Duodenal mucosa (tissue), 2 donors: ENCODE results near the gene CDC42.
"Not testable (repeated sequence)": the region's sequence is repeated elsewhere in the genome, so short reads cannot be mapped to it uniquely, and the experiment has no call there.

Experiments used
- H3K27ac ChIP-seq: one replicate; pipeline ENCODE4 v1.7.0; 2013; ENCODE audit warnings: low read depth, low read length
- H3K27me3 ChIP-seq, 2 donors: one replicate each; pipeline ENCODE4 v1.7.0; 2013; ENCODE audit warnings: low read length in 2 of 2, control low read depth in 1 of 2; ENCODE audit not compliant: insufficient read depth in 2 of 2, control insufficient read depth in 1 of 2
- H3K36me3 ChIP-seq, 2 donors: one replicate each; pipeline ENCODE4 v1.7.0; 2013; ENCODE audit warnings: low read length in 2 of 2, control low read depth in 1 of 2; ENCODE audit not compliant: insufficient read depth in 2 of 2, control insufficient read depth in 1 of 2
- H3K4me1 ChIP-seq, 2 donors: one replicate each; pipeline ENCODE4 v1.7.0; 2013; ENCODE audit warnings: low read length in 2 of 2, control low read depth in 1 of 2; ENCODE audit not compliant: insufficient read depth in 2 of 2, control insufficient read depth in 1 of 2
- H3K4me3 ChIP-seq, 2 donors: one replicate each; pipeline ENCODE4 v1.7.0; 2013; ENCODE audit warnings: low read length in 2 of 2, low read depth in 1 of 2
- H3K9ac ChIP-seq, 2 donors: one replicate each; pipeline ENCODE4 v1.7.0; 2013; ENCODE audit warnings: low read length in 2 of 2, low read depth in 1 of 2
- H3K9me3 ChIP-seq, 2 donors: one replicate each; pipeline ENCODE4 v1.7.0; 2013; ENCODE audit warnings: low read length in 2 of 2, control low read depth in 1 of 2; ENCODE audit not compliant: control insufficient read depth in 1 of 2

The CDC42 gene

DNA sequence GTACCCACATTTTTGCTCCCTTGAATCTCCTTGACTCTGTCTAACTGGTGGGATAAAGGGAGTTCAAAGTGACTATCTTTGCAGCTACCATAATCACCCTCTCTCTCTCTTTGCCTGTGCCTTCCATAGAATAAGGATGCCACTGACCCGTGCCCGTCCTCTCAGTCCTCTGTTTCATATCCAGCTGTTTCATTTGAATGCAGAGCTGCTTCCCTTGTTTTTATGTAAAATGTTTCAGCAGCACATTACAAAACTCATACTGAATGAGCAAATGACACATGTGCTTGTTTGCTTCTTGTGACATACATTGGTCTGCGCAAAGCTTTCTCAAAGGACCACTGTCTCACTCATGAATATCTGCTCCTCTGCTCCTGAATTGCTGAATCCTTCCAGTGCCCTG lies 38.4 kb downstream of the CDC42 start:
- H3K36me3 ChIP-seq, result peaks cover 32 to 59% of the 10 kb centered on the region in 2 donors
- no peaks in the 10 kb centered on the region for H3K27me3 ChIP-seq
- no peak overlapping the region for H3K9ac ChIP-seq

DNA sequence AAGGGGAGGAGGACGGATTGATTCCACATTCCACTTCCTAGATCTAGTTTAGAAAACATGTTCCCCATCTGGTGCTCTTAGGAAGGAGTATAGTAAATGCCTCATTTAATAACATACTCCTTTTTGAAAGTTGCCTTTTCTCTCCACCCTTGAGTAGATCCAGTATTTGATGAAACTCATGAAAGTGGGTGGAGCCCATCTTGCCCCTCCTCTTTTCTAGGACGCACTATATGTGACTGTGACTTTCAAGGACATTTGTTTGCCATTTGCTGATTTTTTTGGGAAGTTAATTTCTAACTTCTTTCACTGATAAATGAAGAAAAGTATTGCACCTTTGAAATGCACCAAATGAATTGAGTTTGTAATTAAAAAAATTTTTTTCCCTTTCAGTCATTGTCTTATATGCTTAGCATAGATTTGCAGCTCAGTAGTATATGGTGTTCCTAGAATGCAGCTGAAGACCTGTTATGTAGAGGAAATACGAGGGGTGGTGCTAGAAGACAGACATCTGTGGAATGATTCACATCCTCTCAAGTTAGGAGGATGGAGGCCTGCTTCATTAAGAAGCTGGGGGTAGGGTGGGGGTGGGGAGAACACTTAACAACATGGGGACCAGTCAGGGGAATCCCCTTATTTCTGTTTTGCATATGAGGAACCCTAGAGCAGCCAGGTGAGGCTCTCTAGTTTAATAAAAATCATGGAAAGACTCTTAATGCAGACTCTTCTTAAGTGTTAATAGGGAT lies 39.7 kb downstream of the CDC42 start:
- not testable (repeated sequence) for H3K27me3 ChIP-seq, H3K9me3 ChIP-seq, H3K4me3 ChIP-seq, H3K27ac ChIP-seq, H3K9ac ChIP-seq
- Histone ChIP-seq H3K4me1 (peaks cover 16 to 36% of the 10 kb centered on the region in 2 donors), H3K36me3 (peaks cover 32 to 60% of the 10 kb centered on the region in 2 donors)

More for the DNA sequence above, 38.4 kb downstream of the CDC42 start:
- H3K4me1 ChIP-seq, result peaks cover 16 to 36% of the 10 kb centered on the region in 2 donors
- H3K27ac ChIP-seq, result no peak overlapping the region
- H3K4me3 ChIP-seq, result no peak overlapping the region
- no peaks in the 10 kb centered on the region for H3K9me3 ChIP-seq

DNA sequence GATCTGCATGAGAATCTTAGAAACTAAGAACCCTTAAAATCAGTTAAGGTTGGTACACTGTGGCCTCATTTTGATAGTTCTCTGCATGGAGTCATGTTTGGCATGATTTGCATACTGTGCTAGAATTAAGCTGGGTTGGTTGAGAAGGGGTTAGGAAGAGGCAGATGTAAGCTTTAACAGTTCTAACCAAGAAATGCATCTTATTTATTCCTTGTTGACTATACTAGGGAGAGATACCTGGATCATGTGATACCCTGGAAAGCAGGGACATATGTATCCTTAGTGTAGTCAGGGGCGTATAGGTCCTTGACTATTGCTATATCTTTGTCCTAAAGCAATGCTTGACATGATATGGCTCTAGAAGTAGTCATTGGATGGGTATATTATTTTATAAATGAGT lies 41.0 kb downstream of the CDC42 start:
- Histone ChIP-seq H3K27me3 (no peaks in the 10 kb centered on the region), H3K4me1 (peaks cover 10 to 25% of the 10 kb centered on the region in 2 donors), H3K36me3 (peaks cover 26 to 60% of the 10 kb centered on the region in 2 donors)

GRCh38 chr1:22096036-22096435 lies 43.5 kb downstream of the CDC42 start:
- no peaks in the 10 kb centered on the region for H3K27me3 ChIP-seq
- no peaks in the 10 kb centered on the region for H3K9me3 ChIP-seq
- no peak overlapping the region for H3K27ac ChIP-seq
- H3K9ac ChIP-seq, result no peak overlapping the region
- H3K36me3 ChIP-seq, result peaks cover 21 to 62% of the 10 kb centered on the region in 2 donors
- no peak overlapping the region for H3K4me3 ChIP-seq
- peaks cover 0 to under 1% of the 10 kb centered on the region in 2 donors for H3K4me1 ChIP-seq

More for the DNA sequence above, 41.0 kb downstream of the CDC42 start:
- no peaks in the 10 kb centered on the region for H3K9me3 ChIP-seq
- H3K27ac ChIP-seq, result no peak overlapping the region
- H3K4me3 ChIP-seq, result no peak overlapping the region
- H3K9ac ChIP-seq, result no peak overlapping the region

DNA sequence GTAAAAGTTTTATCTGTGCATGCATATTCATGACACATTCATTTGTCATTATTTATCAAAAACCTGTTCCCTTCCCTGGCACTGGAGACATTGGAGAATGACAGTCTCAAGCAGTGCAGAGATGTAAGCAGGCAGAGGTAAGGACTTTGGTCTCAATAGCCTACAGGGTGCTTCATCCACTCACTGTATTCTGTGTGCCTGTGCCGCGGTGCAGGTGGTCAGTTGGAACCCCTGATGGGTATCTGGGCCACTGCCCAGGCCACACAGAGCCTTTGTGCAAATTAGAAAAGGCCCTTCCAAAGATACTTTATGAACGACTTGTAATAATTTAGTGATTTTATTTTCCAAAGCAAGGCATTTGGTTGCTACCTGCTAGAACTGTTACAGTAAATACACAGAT lies 44.0 kb downstream of the CDC42 start:
- Histone ChIP-seq H3K4me1 (no peaks in the 10 kb centered on the region), H3K27me3 (no peaks in the 10 kb centered on the region)

DNA sequence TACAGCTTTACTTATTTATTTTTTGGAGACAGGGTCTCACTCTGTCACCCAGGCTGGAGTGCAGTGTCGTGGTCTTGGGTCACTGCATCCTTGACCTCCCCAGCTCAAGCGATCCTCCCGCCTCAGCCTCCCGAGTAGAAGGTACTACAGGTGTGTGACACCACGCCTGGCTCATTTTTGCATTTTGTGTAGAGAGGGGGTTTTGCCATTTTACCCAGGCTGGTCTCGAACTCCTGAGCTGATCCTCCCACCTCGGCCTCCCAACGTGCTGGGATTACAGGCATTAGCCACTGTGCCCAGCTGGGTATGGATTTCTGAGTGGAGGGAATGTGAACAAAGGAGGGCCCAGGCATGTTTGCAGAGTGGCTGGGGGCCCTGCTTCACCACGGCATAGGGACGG lies 46.2 kb downstream of the CDC42 start:
- Histone ChIP-seq H3K4me3 (no peak overlapping the region), H3K27ac (no peak overlapping the region), H3K27me3 (no peaks in the 10 kb centered on the region), H3K4me1 (no peaks in the 10 kb centered on the region), H3K36me3 (peaks cover 14 to 50% of the 10 kb centered on the region in 2 donors), H3K9me3 (no peaks in the 10 kb centered on the region), H3K9ac (no peak overlapping the region)

More for the DNA sequence above, 44.0 kb downstream of the CDC42 start:
- H3K4me3 ChIP-seq, result no peak overlapping the region
- no peak overlapping the region for H3K9ac ChIP-seq
- peaks cover 19 to 62% of the 10 kb centered on the region in 2 donors for H3K36me3 ChIP-seq
- no peaks in the 10 kb centered on the region for H3K9me3 ChIP-seq
- no peak overlapping the region for H3K27ac ChIP-seq

DNA sequence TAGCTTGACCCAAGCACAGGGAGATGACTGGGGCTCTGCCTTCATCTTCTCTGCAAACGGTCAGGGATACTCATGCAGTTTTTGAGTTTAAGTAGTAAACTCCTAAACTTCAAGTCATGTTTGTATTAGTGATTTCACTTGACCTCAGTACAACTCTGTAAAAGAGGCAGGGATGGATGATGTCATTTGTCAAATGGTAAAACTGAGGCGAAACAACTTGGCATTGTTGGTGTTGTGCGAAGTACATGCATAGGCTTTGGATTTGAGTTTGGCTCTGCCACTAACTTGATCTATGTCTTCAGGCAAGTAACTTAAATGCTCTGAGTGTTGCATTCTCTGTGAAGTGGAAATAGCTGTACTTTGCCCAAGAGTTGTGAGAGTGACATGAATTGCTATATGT lies 47.7 kb downstream of the CDC42 start:
- H3K27me3 ChIP-seq, result no peaks in the 10 kb centered on the region
- peaks cover 7 to 42% of the 10 kb centered on the region in 2 donors for H3K36me3 ChIP-seq
- H3K9ac ChIP-seq, result no peak overlapping the region
- H3K4me1 ChIP-seq, result no peaks in the 10 kb centered on the region
- no peak overlapping the region for H3K4me3 ChIP-seq
- no peaks in the 10 kb centered on the region for H3K9me3 ChIP-seq
- H3K27ac ChIP-seq, result no peak overlapping the region

- no peaks in the 10 kb centered on the region for H3K27me3 ChIP-seq
- no peak overlapping the region for H3K4me3 ChIP-seq
- no peaks in the 10 kb centered on the region for H3K4me1 ChIP-seq
- no peak overlapping the region for H3K27ac ChIP-seq
- H3K36me3 ChIP-seq, result peaks cover 6 to 37% of the 10 kb centered on the region in 2 donors
- no peak overlapping the region for H3K9ac ChIP-seq
- no peaks in the 10 kb centered on the region for H3K9me3 ChIP-seq
These were observed 48.7 kb downstream of the CDC42 start for GRCh38 chr1:22101199-22101598.

GRCh38 chr1:22101995-22102394 lies 49.5 kb downstream of the CDC42 start:
- H3K4me1 ChIP-seq, result no peaks in the 10 kb centered on the region
- no peak overlapping the region for H3K27ac ChIP-seq
- peaks cover 0 to 33% of the 10 kb centered on the region in 2 donors for H3K36me3 ChIP-seq
- H3K27me3 ChIP-seq, result no peaks in the 10 kb centered on the region
- H3K4me3 ChIP-seq, result no peak overlapping the region
- no peaks in the 10 kb centered on the region for H3K9me3 ChIP-seq
- H3K9ac ChIP-seq, result no peak overlapping the region

- H3K36me3 ChIP-seq, result peaks cover 0 to 30% of the 10 kb centered on the region in 2 donors
- H3K27ac ChIP-seq, result no peak overlapping the region
- H3K9ac ChIP-seq, result no peak overlapping the region
- no peaks in the 10 kb centered on the region for H3K4me1 ChIP-seq
- H3K27me3 ChIP-seq, result no peaks in the 10 kb centered on the region
- H3K4me3 ChIP-seq, result no peak overlapping the region
- H3K9me3 ChIP-seq, result no peaks in the 10 kb centered on the region
These were observed 50.2 kb downstream of the CDC42 start for GRCh38 chr1:22102746-22103145.
